Vagina (tissue), 2 donors: ENCODE data around the gene COPS2.

Source experiments
- POLR2A ChIP-seq, 2 donors: fragments of 450-650 bp; IDR thresholded peaks; one replicate each; pipeline ENCODE4 v1.6.1; 2017; ENCODE audit warnings: antibody characterized with exemption in 2 of 2, mild to moderate bottlenecking in 2 of 2, moderate library complexity in 2 of 2
- TF ChIP-seq, protein P1 (sequence below), 3 experiments: fragments of 450-650 bp in 2 of 3; fragments of 200-600 bp in 1 of 3; sonication (generic) in 1 of 3; IDR thresholded peaks; one replicate each; pipeline ENCODE4 v1.5.1; 2017 to 2019; ENCODE audit warnings: antibody characterized with exemption in 3 of 3, mild to moderate bottlenecking in 2 of 3, moderate library complexity in 2 of 3

DNA sequence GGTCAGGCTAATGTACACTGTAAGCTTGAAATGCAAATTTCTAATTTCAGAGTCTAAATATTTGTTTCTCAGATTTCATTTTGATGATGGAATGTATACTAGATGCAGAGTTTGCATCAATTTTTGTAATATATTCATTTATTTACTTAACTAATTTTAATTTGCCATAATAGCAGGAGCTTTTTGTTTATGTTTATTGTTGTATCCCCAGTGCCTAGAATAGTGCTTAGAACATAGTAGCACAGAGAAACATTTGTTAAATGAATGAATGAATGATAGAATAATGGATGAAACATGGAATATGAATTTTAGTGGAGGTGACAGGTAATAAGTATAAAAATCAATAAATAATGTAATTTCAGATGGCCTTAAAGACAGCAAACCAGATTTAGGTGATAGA is 9.5 kb upstream of the COPS2 start:
- TF ChIP-seq, protein P1, sequence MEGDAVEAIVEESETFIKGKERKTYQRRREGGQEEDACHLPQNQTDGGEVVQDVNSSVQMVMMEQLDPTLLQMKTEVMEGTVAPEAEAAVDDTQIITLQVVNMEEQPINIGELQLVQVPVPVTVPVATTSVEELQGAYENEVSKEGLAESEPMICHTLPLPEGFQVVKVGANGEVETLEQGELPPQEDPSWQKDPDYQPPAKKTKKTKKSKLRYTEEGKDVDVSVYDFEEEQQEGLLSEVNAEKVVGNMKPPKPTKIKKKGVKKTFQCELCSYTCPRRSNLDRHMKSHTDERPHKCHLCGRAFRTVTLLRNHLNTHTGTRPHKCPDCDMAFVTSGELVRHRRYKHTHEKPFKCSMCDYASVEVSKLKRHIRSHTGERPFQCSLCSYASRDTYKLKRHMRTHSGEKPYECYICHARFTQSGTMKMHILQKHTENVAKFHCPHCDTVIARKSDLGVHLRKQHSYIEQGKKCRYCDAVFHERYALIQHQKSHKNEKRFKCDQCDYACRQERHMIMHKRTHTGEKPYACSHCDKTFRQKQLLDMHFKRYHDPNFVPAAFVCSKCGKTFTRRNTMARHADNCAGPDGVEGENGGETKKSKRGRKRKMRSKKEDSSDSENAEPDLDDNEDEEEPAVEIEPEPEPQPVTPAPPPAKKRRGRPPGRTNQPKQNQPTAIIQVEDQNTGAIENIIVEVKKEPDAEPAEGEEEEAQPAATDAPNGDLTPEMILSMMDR (IDR thresholded peaks at IDR 0.05), result no peak
- TF ChIP-seq POLR2A (IDR thresholded peaks at IDR 0.05), result no peak
